ENCODE data around the gene KRTAP5-1. TPM values are rescaled to one million over a fixed set of nuclear protein-coding genes. Genes with fewer than 3 reads are reported as not detected.

The KRTAP5-1 gene
- total and polyA plus RNA-seq, 10 of the 15 experiments (the other 5 are each of a cell fraction or from before 2014, with no cell fraction given) = not detected

- in situ Hi-C loops (cut with MboI) = no loop called here
- Histone ChIP-seq H3K9ac (ENCODE audit: control insufficient read depth, insufficient read depth, low read length) (no peak overlapping the region), H3K9me3 (replicated peaks; ENCODE audit: control insufficient read depth, insufficient read depth, low read length) (no peaks in the 10 kb centered on the region), H3K36me3 (ENCODE audit: control insufficient read depth in 2 of 2, insufficient read depth in 2 of 2, low read length in 1 of 2) (no peaks in the 10 kb centered on the region), H3K27ac (ENCODE audit: control insufficient read depth, insufficient read depth) (no peak overlapping the region), H3K4me3 (no peak overlapping the region), H3K4me1 (ENCODE audit: control insufficient read depth, insufficient read depth, low read length) (no peaks in the 10 kb centered on the region), H3K79me2 (ENCODE audit: control insufficient read depth, insufficient read depth, low read length) (no peaks in the 10 kb centered on the region), H2AFZ (ENCODE audit: control insufficient read depth, low read depth, low read length) (no peak overlapping the region), H4K20me1 (ENCODE audit: control insufficient read depth, insufficient read depth) (no peaks in the 10 kb centered on the region), H3K4me2 (ENCODE audit: control insufficient read depth, insufficient read depth) (no peak overlapping the region), H3K27me3 (replicated peaks in 1 of 2; ENCODE audit: control insufficient read depth in 2 of 2, insufficient read depth in 2 of 2, low read length in 1 of 2) (peaks cover 3 to 10% of the 10 kb centered on the region in 2 experiments; a peak in 3 of 4 replicates)
- FAIRE-seq = no peak
- BruUV-seq (replicated peaks) = no TSS peak
- ChIA-PET POLR2A (no interaction called here), SMC1A (ENCODE audit: uncharacterized antibody, unreplicated experiment) (no interaction called here), RAD21 (ENCODE audit: unreplicated experiment) (interaction anchor here (1.1 kb wide), 1 partner anchor 33 kb away, joined by 3 read pairs; no protein-coding TSS in a partner anchor), CTCF (no interaction called here)
- no peak for DNase-seq (ENCODE audit: low read depth, low spot score)
- intact Hi-C loops (cut with micrococcal nuclease; ENCODE audit: unreplicated experiment) = loop anchor here (10.0 kb wide), 2 partner anchors 266 to 456 kb away; partner anchors contain the start of gene TOLLIP
- no peak for ATAC-seq
- TF ChIP-seq ZNF24 (IDR thresholded peaks at IDR 0.05) (no peak), TCF7 (IDR thresholded peaks at IDR 0.05; ENCODE audit: borderline replicate concordance) (no peak), CREM (IDR thresholded peaks at IDR 0.05; ENCODE audit: low read depth) (no peak), SPI1 (IDR thresholded peaks at IDR 0.05; ENCODE audit: borderline replicate concordance, insufficient read depth, low read depth, low read length) (no peak), CTCF (IDR thresholded peaks at IDR 0.05 in 2 of 3, conservative IDR thresholded peaks at IDR 0.05 in 1 of 3; ENCODE audit: control insufficient read depth in 2 of 3, extremely low read depth in 1 of 3, insufficient read depth in 1 of 3, low read depth in 3 of 3, low read length in 3 of 3) (no peak), TBL1XR1 (IDR thresholded peaks at IDR 0.05; ENCODE audit: low read depth, low read length) (no peak), POLR2A (IDR thresholded peaks at IDR 0.05; ENCODE audit: low read depth, low read length) (no peak), ZBTB11 (CRISPR knock-in tag; IDR thresholded peaks at IDR 0.05) (no peak), MEF2B (IDR thresholded peaks at IDR 0.05; ENCODE audit: partially characterized antibody, poor library complexity, severe bottlenecking) (no peak), E2F4 (IDR thresholded peaks at IDR 0.05; ENCODE audit: low read depth, low read length) (no peak), POLR2AphosphoS5 (IDR thresholded peaks at IDR 0.05; ENCODE audit: low read length) (no peak), E4F1 (IDR thresholded peaks at IDR 0.05; ENCODE audit: borderline replicate concordance, partially characterized antibody) (no peak)
- 9% methylated on average over 9 of the region's 58 CpGs for WGBS (ENCODE audit: insufficient coverage, insufficient replicate concordance, low lambda C conversion rate, missing lambda C conversion rate)
Observed at GRCh38 chr11:1570896-1571759, 14.0 kb downstream of the KRTAP5-1 start.
